ENCODE results near the gene VAPB.

Gene VAPB

GRCh38 chr20:58399926-58400325 lies 10.9 kb downstream of the VAPB start:
- Histone ChIP-seq H3K36me3 (replicated peaks; ENCODE audit: low read depth, low read length) (peaks cover 19% of the 10 kb centered on the region), H4K20me1 (ENCODE audit: insufficient read depth, low read length) (peaks cover 96% of the 10 kb centered on the region), H3K4me3 (ENCODE audit: low read length) (no peak overlapping the region), H3K9ac (ENCODE audit: low read length) (no peak overlapping the region), H3K9me3 (ENCODE audit: insufficient read depth, low read length) (no peaks in the 10 kb centered on the region), H3K4me1 (ENCODE audit: low read length) (peaks cover 33% of the 10 kb centered on the region), H3K27ac (ENCODE audit: low read length) (no peak overlapping the region), H3K4me2 (ENCODE audit: low read length) (no peak overlapping the region), H3K79me2 (ENCODE audit: low read length) (peaks cover 100% of the 10 kb centered on the region), H2AFZ (ENCODE audit: low read depth, low read length) (no peak overlapping the region), H3K27me3 (ENCODE audit: low read depth, low read length) (no peaks in the 10 kb centered on the region)
- no peak for TF ChIP-seq EZH2phosphoT487 (IDR thresholded peaks at IDR 0.05; ENCODE audit: low read depth)
- TF ChIP-seq, protein P1, sequence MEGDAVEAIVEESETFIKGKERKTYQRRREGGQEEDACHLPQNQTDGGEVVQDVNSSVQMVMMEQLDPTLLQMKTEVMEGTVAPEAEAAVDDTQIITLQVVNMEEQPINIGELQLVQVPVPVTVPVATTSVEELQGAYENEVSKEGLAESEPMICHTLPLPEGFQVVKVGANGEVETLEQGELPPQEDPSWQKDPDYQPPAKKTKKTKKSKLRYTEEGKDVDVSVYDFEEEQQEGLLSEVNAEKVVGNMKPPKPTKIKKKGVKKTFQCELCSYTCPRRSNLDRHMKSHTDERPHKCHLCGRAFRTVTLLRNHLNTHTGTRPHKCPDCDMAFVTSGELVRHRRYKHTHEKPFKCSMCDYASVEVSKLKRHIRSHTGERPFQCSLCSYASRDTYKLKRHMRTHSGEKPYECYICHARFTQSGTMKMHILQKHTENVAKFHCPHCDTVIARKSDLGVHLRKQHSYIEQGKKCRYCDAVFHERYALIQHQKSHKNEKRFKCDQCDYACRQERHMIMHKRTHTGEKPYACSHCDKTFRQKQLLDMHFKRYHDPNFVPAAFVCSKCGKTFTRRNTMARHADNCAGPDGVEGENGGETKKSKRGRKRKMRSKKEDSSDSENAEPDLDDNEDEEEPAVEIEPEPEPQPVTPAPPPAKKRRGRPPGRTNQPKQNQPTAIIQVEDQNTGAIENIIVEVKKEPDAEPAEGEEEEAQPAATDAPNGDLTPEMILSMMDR (IDR thresholded peaks at IDR 0.05; ENCODE audit: low read depth, low read length), result no peak

GRCh38 chr20:58401162-58401561 lies 12.1 kb downstream of the VAPB start:
- Histone ChIP-seq H3K27me3 (ENCODE audit: low read depth, low read length) (no peaks in the 10 kb centered on the region), H3K4me2 (ENCODE audit: low read length) (no peak overlapping the region), H3K36me3 (replicated peaks; ENCODE audit: low read depth, low read length) (peaks cover 15% of the 10 kb centered on the region)

GRCh38 chr20:58402305-58402704 lies 13.3 kb downstream of the VAPB start:
- Histone ChIP-seq H2AFZ (ENCODE audit: low read depth, low read length) (no peak overlapping the region), H3K4me3 (ENCODE audit: low read length) (peak overlapping the region; percentile 54), H4K20me1 (ENCODE audit: insufficient read depth, low read length) (peaks cover 97% of the 10 kb centered on the region), H3K79me2 (ENCODE audit: low read length) (peaks cover 100% of the 10 kb centered on the region), H3K9me3 (ENCODE audit: insufficient read depth, low read length) (no peaks in the 10 kb centered on the region), H3K27me3 (ENCODE audit: low read depth, low read length) (no peaks in the 10 kb centered on the region), H3K27ac (ENCODE audit: low read length) (peak overlapping the region; percentile 58), H3K4me1 (ENCODE audit: low read length) (peaks cover 33% of the 10 kb centered on the region), H3K36me3 (replicated peaks; ENCODE audit: low read depth, low read length) (peaks cover 15% of the 10 kb centered on the region), H3K4me2 (ENCODE audit: low read length) (peak overlapping the region; percentile 52), H3K9ac (ENCODE audit: low read length) (peak overlapping the region; percentile 14; the same call in 1 of the 2 replicates)
- TF ChIP-seq, protein P1 (IDR thresholded peaks at IDR 0.05; ENCODE audit: low read depth, low read length), result no peak
- TF ChIP-seq EZH2phosphoT487 (IDR thresholded peaks at IDR 0.05; ENCODE audit: low read depth), result no peak

More at GRCh38 chr20:58401162-58401561, 12.1 kb downstream of the VAPB start:
- Histone ChIP-seq H3K9me3 (ENCODE audit: insufficient read depth, low read length) (no peaks in the 10 kb centered on the region), H3K4me3 (ENCODE audit: low read length) (no peak overlapping the region), H4K20me1 (ENCODE audit: insufficient read depth, low read length) (peaks cover 96% of the 10 kb centered on the region), H2AFZ (ENCODE audit: low read depth, low read length) (no peak overlapping the region), H3K79me2 (ENCODE audit: low read length) (peaks cover 100% of the 10 kb centered on the region), H3K4me1 (ENCODE audit: low read length) (peaks cover 33% of the 10 kb centered on the region), H3K9ac (ENCODE audit: low read length) (no peak overlapping the region), H3K27ac (ENCODE audit: low read length) (no peak overlapping the region)
- TF ChIP-seq EZH2phosphoT487 (IDR thresholded peaks at IDR 0.05; ENCODE audit: low read depth), result no peak
- TF ChIP-seq, protein P1 (IDR thresholded peaks at IDR 0.05; ENCODE audit: low read depth, low read length), result no peak

GRCh38 chr20:58402827-58403226 lies 13.8 kb downstream of the VAPB start:
- no peaks in the 10 kb centered on the region for H3K27me3 ChIP-seq (ENCODE audit: low read depth, low read length)
- H2AFZ ChIP-seq (ENCODE audit: low read depth, low read length), result no peak overlapping the region
- peak overlapping the region; percentile 54 for H3K4me3 ChIP-seq (ENCODE audit: low read length)
- H3K4me1 ChIP-seq (ENCODE audit: low read length), result peaks cover 34% of the 10 kb centered on the region
- H3K79me2 ChIP-seq (ENCODE audit: low read length), result peaks cover 100% of the 10 kb centered on the region
- peaks cover 97% of the 10 kb centered on the region for H4K20me1 ChIP-seq (ENCODE audit: insufficient read depth, low read length)
- no peak for TF ChIP-seq EZH2phosphoT487 (IDR thresholded peaks at IDR 0.05; ENCODE audit: low read depth)
- TF ChIP-seq, protein P1 (IDR thresholded peaks at IDR 0.05; ENCODE audit: low read depth, low read length), result no peak
- H3K27ac ChIP-seq (ENCODE audit: low read length), result peak overlapping the region; percentile 58
- H3K4me2 ChIP-seq (ENCODE audit: low read length), result peak overlapping the region; percentile 52
- no peaks in the 10 kb centered on the region for H3K9me3 ChIP-seq (ENCODE audit: insufficient read depth, low read length)
- peak overlapping the region; percentile 14; the same call in 1 of the 2 replicates for H3K9ac ChIP-seq (ENCODE audit: low read length)
- H3K36me3 ChIP-seq (replicated peaks; ENCODE audit: low read depth, low read length), result peaks cover 11% of the 10 kb centered on the region

Measured in OCI-LY3 (cell line).